Hematopoietic multipotent progenitor cell treated with erythropoietin and hydrocortisone succinate and interleukin-3 and kit ligand, for 17 days (in vitro differentiated cells): ENCODE results near the gene PLCH1.

Experiments
- DNase-seq: peaks from one replicate; pipeline ENCODE4 v3.0.0-alpha.2; 2015; ENCODE audit warnings: low spot score

Gene PLCH1

DNA sequence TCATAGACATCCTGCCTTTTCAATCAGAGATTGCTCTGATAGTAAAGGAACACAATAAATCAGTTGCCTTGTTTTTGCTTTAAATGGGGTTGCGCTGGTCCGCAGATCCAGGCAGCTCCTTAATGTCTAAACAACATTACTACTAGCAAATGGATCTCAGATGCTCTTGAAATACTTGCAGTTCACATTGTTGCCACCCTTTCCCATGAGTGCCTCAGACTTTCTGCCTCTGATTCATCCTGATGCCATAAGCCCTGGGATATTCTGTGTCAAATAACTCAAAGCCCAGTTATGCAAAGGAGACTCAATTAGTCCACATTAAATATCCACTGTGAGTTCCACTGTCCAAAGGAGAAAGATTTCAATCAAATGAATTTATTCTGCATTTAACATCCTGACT is 196.7 kb downstream of the PLCH1 start:
- no peak for DNase-seq

DNA sequence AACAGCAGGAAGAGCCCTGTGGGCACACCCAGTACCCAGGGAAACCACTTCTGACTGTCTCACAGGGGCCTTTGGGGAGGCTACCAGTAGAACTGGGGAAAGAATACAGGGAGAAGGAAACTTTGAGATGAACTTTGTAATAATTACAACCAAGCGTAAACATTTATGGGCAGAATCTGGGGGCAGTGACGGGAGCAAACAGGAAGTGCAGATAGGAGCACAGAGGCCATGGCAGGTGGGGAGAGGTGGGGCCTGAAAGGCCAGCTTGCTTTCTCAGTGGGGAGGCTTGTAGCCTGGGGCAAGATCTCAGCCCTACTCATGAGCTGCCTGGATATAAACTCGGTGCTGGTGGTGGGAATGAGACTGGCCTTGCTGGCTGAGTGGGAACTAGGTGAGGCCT is 209.8 kb downstream of the PLCH1 start:
- DNase-seq, result no peak

- no peak for DNase-seq
Observed at GRCh38 chr3:155528579-155528978, 216.3 kb downstream of the PLCH1 start.

DNA sequence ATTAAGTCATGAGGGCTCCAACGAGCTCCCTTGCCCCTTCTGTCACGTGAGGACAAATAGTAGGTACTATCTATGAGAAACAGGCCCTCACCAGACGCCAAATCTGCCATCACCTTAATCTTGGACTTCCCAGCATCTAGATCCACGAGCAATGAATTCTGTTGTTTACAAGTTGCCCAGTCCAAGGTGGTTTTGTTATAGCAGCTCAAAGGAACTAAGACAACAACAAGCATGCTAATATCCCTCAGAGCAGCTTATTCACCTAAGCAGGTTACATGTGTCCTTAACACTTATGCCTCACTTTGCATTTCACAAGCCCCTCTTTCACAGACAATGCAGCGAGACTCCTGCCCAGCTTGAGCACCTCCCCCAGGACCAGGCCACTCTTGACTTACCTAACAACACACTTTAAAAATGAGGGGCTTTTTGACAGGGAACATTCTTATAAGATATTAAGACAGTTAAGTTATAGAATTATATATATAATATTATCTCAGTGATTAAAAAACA is 219.5 kb downstream of the PLCH1 start:
- DNase-seq, result no peak

DNA sequence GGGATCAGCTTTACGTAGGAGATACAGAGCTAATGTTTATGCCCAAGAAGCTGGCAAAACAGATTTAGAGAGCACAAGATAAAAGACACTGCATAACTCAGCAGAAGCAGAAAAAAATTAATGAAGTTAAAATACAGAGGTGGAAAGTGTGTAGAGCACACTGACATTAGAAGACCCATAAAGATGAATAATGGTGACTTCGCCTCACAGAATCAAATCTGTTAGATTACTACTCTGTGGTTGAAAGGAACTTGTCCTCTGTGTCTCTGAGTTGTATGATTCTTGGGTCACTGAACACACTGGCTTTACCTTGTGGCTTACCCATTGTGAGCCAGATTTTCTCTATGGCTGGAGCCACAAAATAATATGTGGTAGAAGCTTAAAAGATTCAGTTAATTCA is 224.4 kb downstream of the PLCH1 start:
- DNase-seq, result no peak

DNA sequence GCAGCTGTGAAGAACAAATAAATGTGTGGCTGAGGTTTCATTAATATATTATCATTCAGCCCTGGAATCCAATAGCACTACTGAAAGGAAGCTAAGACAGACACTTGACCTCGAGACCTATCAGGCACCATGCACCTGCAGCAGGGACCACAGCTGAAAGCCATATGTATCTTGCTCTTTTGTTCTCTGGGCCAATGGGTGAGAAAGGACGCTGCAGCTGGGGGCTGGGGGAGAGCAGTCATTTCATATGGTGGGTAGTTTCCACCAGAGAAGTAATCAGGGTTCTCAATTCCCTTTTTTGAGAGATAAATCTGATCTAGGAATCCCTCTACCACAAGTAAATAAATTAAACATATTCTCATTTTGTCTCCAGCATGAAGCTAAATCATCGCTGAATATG is 225.8 kb downstream of the PLCH1 start:
- DNase-seq, result no peak

DNA sequence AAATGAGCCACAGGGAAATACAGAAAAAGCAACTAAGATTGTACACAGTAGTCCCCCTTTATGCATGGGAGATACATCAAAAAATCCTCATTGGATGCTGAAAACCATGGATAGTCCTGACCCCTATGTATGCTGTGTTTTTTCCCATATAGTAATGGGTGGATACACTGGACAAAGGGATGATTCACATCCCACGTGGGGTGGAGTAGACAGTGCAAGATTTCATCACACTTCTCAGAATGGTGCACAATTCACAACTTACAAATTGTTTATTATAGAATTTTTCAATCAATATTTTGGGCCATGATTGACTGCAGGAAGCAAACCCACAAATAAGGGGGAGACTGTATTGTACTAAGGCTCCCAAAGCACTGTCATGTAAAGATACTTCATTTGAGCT is 227.0 kb downstream of the PLCH1 start:
- no peak for DNase-seq

GRCh38 chr3:155516439-155516838 is 228.4 kb downstream of the PLCH1 start:
- no peak for DNase-seq

DNA sequence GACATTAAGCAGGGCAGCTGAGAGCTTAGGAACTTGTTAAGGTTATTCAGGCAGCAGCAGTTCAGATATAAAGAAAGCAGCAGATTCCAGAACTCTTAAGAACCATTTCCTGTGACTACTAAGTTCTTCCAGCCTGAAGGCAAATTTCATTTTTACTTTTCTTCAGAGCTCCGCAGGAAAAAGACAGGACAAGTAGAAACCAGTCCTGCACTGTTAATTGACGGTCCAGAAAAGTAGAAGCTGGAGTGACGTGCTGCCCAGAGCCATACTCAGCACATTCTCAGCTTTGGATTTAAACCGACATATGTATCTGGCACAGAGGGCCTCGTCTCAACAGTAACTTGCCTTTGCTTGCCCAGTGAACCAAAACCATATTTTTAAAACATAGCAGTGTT is 232.0 kb downstream of the PLCH1 start:
- no peak for DNase-seq

DNA sequence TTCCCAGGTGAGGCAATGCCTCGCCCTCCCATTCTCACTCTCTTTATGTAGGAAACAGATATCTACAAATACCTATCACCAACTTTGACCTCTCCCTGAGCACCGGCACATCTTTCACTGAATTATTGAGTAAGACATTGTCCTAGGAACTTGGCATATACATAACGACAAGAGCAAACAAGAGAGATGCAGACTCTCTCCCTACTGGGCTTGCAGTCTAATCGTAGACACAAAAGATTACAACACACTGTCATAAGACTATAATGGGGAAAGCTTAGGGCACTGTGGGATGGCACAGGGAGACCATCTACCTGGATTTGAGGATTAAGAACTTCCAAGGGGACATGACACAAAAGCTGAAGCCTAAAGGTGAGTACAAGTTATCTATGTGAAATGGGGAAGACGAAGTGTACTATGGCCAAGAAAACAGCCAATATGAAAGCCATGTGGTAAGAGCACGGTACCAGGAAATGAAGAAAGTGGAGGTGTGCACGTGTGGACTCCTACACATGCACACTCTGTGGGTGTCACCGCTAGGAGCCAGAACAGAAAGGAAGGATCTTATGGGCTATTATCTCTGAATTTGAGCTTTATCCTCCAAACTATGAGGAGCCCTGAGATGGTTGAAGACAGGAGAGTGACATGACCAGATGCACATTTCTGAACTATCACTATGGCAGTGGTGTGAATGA is 232.6 kb downstream of the PLCH1 start:
- no peak for DNase-seq

GRCh38 chr3:155504682-155505081 is 240.2 kb downstream of the PLCH1 start:
- DNase-seq, result no peak

GRCh38 chr3:155502630-155503029 is 242.2 kb downstream of the PLCH1 start:
- no peak for DNase-seq

DNA sequence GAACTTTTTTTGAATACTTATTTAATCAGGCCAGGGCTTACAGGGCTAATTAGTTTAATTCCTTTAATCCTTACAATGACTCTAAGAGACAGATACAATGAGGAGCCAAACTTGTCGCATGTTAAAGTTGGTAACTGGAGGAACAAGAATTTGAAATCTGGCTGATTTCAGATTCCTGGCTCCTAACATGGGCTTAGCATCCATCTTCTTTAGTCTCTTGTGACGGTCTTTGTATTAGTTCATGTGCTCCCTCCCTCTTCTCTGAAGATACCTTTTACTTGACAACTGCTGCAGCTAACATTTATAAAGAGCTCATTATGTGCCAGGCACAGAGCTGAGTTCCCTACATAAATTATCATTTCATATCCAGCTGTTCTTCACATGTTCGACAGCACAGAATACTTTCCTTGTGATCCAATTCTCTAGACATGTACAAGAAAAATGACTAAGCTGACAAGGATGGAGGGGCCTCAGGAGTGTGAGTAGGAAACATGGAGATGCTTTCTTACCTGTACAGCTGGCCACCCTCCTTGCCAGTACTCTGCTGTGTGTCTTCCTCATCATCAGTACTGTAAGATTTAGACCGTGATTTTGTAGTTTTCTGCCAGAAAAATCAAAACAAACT is 244.6 kb downstream of the PLCH1 start:
- DNase-seq, result no peak

DNA sequence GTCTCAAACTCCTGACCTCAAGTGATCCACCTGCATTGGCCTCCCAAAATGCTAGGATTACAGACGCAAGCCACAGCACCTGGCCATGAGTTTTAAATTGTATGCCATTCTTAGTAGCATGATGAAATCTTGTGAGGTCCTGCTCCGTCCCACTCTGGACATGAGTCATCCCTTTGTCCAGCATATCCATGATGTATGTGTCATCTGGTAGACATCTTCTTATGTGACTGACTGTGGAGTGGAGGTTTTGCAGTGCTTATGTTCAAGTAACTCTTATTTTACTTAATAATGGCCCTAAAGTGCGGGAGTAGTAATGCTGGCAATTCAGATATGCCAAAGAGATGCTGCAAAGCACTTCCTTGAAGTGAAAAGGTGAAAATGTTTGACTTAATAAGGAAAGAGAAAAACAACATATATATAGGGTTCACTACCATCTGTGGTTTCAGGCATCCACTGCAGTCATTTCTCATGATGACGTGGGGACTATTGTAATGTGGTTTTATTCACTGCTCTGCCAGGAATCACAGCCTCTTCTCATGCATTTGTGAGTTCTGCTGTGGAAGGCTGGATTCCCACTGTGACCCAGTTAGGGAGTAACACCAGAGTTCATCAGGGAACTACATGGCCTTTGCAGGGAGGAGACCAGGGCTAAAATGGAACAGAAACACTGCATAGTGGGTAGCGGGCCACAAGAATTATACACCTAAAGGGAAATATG is 246.8 kb downstream of the PLCH1 start:
- DNase-seq, result no peak

DNA sequence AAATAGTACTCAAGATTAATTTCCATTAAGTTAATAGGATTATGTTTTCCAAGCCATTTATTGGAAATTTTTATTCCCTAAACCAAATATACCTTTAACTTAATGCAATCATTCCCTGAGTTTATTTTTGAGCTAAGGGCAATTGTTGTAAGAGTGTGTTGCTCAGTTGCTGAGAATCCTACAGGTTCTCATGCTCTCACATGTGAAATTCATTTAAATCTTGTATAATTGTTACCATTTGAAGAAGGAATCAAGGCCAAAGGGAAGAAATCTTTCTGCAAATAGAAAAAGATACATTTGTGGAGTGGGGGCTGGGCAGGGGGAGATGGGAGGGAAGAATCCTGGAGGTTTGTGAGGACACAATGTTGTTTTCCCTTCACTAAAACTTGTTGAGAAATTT is 248.7 kb downstream of the PLCH1 start:
- DNase-seq, result no peak

DNA sequence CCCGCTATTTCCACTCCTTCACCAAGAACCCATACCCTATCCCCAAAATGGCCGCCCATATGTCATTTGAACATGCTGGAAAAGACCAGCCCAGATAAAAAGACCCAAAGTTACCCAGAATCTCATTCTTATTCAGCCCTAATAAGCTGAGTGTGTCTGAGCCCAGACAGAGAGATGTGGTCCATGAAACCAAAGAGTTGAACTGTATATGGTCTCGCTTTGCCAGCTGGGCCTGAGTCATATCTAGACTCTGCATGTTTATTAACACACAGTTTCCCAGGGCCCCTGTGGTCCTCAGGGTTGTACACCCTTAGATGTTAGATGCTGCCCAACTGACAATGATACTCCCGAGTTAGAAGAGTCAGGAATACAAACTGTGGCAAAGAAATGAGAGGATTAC is 249.5 kb downstream of the PLCH1 start:
- no peak for DNase-seq

DNA sequence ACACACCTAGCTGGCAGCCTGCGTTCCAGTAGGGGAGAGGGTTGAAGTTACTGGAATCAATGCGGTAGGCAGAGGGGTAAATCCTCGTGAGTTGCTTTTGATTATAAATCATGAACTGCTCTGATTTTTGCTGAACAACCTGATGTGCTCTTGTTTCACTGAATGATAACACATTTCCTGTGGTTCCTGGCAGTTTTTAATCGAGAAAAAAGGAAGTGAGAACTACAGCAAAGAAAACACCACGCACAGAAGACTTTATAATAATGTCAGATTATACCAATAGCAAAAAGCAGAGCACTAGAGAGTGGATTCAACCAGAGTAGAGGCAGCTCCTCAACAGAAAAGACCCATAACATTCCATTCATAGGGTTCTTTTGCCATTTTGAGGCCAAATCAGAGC is 250.5 kb downstream of the PLCH1 start:
- DNase-seq, result no peak

GRCh38 chr3:155492841-155493240 is 252.0 kb downstream of the PLCH1 start:
- DNase-seq, result no peak

- no peak for DNase-seq
Observed at GRCh38 chr3:155491696-155492095, 253.2 kb downstream of the PLCH1 start.

- no peak for DNase-seq
Observed at GRCh38 chr3:155488671-155489070, 256.2 kb downstream of the PLCH1 start.

DNA sequence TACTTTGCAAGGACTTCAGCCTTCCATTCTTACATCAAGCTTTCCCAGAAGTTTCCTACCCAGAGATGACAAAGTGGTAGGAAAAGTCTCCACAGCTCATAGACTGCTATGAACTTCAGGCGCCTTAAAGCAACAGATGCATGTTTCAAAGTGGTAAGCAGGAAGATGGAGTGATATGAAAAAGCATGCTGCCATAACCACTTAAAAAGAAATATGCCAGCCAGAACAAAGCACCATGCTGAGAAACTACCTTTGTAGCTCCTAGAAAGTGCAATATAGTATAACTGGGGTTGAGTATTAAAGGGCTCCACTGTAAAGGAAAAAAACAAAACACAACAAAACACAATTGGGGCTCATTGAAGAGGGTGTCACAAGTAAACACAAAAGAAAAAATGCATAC is 259.0 kb downstream of the PLCH1 start:
- no peak for DNase-seq

- DNase-seq, result no peak
Observed at GRCh38 chr3:155481591-155481990, 263.3 kb downstream of the PLCH1 start.

DNA sequence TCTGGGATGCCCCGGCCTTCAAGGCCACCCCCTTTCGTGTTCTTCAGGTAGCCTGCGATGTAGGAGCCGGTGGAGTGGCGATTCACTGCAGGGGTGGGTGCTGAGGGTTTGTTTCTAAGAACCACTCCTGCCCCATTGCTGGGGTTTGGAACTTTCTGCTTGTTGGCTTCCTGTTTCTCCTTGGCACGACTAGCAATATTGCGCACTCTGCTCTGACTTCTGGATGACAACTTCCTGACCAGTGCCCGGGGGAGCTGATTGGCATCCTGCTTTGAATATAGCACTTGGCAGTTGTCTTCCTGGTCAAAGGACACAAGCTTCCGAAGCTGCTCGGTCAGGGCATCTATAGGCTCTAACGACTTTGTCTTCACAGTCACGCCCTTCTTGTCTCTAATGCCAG is 263.8 kb downstream of the PLCH1 start:
- DNase-seq, result no peak
